ENCODE results near the gene SUPT5H.
"Not testable (repeated sequence)": the region's sequence is repeated elsewhere in the genome, so short reads cannot be mapped to it uniquely, and the experiment has no call there.

The SUPT5H gene

DNA sequence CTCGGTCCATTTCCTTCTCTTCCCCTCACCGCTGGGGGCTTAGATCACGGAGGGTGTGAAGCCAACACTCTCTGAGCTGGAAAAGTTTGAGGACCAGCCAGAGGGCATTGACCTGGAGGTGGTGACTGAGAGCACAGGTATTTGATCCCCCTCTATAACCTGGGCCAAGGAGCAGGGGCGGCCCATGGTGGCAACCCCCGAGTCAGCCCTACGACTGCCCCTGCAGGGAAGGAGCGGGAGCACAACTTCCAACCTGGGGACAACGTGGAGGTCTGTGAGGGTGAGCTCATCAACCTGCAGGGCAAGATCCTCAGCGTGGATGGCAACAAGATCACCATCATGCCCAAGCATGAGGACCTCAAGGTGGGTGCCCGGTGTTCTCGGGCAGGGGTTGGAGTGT, 23.7 kb downstream of the SUPT5H start:
- no peak for DNase-seq

DNA sequence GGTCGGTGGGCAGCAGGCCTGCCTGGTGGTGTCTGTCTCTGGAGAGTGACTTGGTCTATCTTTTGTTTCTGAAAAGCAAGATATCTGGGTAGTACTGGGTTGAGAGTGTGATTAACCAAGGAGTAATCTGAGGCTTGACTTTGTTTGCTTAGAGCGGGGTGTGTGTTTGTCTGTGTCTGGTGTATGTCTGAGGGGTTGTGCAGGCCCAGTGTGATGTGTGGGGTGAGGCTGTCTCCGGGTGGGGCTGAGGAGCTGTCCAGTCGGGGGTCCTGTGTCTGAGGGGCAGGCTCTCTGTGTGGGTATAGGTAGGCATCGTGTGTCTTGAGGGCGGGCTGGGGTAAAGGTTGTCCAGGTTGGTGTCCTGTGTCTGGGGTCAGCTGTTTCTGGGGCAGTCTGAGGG, 24.2 kb downstream of the SUPT5H start:
- no peak for DNase-seq

DNA sequence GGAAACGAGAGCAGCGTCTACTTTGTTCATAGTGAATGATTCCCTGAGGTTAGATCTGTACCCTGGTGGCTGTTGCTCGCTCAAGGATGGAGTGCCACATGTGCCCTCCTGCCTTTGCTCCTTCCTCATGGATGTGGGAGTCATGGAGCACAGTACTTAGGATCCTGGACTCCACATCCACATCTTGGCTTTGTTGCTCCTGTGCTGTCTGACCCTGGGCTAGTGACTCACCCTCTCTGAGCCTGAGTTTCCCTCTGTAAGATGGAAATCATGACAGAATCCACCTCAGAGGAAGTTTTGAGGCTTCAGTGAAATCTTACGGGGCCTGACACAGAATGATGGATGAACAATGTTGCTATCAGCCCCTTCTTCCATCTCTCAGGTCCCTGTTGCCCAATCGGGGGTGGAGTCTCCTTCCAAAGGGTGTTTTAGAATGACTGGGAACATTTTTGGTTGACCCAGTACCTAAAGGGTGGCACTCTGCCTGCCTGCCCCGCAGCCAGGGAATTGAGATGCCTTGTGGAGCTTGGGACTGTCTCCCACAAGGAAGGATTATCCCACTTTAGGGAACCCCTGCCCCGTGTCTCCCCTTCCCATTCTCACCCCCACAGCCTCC, 25.4 kb downstream of the SUPT5H start:
- no peak for DNase-seq

DNA sequence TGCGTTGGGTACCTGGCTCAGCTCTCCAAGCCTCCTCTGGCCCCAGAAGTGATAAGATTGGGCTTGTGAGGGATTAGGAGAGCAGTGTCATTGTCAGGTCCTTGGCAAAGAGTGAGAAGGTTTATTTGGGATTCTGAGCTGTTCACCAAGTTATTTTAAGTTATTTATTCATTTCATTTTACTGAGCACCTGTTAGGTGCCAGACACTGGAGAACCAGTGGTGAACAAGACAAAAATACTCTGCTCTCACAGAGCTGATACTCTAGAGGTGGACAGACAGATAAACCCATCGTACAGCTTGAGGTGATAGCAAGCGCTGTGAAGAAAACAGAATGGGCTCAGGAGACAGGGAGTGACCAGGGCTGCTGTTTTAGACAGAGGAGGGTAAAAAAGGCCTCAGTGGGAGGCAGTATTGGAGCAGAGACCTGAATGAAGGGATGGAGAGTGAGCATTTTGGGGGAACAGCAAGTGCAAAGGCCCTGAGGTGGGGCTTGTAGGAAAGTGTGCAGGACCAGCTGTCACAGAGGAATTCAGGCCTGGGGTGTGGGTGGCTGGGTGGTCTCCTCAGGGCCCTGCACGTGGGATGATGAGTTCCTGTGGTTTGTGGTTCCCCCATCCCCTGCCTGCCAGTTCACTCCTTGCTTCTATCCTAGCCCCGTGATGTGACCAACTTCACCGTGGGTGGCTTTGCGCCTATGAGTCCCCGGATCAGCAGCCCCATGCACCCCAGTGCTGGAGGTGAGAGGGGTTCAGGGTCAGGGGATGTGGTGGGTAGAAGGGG, 26.6 kb downstream of the SUPT5H start:
- no peak for DNase-seq

DNA sequence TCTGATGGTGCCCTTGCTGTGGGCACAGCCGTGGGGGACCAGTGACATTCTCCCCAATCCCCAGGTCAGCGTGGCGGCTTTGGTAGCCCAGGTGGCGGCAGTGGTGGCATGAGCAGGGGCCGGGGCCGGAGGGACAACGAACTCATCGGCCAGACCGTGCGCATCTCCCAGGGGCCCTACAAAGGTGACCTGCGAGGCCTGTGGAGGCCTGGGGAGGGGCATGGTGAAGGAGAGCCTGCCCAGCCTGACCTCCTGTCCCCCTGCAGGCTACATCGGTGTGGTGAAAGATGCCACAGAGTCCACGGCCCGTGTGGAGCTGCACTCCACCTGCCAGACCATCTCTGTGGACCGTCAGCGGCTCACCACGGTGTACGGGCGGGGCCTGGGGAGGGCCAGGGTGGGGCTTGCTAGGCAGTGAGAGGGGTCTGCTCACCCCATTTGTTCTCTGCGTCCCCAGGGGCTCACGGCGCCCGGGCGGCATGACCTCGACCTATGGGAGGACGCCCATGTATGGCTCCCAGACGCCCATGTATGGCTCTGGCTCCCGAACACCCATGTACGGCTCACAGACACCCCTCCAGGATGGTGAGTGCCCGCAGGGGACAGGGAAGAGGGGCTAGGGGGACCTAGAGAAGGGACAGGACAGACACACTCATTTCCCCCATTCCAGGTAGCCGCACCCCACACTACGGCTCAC, 27.5 kb downstream of the SUPT5H start:
- no peak for DNase-seq

DNA sequence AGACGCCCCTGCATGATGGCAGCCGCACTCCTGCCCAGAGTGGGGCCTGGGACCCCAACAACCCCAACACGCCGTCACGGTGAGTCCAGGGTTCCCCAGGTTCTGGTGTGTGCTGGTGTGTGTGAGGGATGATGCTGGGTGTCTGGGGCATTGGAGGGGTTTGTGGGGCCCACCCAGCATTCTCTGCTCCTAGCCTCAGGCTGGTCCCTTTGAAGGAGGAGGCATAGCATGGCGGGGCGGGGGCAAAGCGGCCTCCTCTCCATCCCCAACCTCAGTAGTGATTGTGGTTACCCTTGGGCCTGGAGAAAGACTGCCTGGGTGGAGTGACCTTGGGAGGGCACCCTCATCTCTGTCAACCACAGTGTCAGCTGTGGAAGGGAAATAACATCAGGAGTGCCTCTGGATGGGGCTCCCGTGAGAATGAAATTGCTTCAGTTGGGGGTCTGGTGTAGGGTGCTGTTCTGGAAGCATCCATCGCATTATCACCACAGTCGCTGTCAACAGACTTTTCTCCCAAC, 28.1 kb downstream of the SUPT5H start:
- DNase-seq: no peak

DNA sequence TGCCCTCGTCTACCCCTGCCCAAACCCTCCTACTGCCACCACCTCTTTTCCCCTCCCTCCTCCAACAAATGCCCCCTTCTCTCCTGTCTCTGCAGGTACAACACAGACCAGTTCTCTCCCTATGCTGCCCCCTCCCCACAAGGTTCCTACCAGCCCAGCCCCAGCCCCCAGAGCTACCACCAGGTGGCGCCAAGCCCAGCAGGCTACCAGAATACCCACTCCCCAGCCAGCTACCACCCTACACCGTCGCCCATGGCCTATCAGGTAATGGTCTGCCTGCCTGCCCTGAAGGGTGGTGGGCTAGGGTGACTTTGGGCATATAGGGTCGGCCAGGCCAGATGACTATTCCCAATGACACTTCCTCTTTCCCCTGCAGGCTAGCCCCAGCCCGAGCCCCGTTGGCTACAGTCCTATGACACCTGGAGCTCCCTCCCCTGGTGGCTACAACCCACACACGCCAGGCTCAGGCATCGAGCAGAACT, 28.8 kb downstream of the SUPT5H start:
- peak; percentile 43 for DNase-seq

DNA sequence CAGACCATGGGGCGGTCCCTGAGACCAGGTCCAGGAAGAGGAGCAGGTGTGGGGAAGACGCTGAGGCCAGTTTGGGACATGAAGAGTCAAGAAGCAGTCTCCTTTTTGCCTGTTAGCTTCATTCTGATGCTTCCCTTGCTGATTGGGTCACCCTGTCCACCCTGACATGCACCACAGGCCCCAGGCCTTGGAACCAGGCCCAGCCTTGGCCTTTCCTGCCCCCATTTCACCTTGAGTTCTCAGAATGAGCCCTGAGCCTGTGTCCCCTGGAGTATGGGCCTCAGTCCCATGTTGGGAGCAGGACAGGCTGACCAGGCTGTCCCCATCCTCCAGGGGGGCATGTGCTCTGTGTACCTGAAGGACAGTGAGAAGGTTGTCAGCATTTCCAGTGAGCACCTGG, 30.4 kb downstream of the SUPT5H start:
- no peak for DNase-seq

DNA sequence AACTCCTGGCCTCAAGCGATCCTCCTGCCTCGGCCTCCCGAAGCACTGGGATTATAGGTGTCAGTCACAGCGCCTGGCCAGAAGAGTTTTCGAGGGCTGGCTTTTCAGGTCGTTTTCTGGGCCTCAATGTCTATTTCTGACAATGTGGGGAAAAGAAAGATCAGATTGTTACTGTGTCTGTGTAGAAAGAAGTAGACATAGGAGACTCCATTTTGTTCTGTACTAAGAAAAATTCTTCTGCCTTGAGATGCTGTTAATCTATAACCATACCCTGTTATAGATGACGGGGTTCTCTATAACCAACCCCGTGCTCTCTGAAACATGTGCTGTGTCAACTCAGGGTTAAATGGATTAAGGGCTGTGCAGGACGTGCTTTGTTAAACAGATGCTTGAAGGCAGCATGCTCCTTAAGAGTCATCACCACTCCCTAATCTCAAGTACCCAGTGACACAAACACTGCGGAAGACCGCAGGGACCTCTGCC, 34.0 kb downstream of the SUPT5H start:
- not testable (repeated sequence) for DNase-seq

DNA sequence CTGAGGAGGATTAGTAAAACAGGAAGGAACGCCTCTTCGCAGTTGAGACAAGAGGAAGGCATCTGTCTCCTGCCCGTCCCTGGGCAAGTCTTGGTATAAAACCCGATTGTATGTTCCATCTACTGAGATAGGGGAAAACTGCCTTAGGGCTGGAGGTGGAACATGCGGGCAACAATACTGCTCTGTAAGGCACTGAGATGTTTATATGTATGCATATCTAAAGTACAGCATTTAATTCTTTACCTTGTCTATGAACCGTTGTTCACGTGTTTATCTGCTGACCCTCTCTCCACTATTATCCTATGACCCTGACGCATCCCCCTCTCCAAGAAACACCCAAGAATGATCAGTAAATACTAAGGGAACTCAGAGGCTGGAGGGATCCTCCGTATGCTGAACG, 34.5 kb downstream of the SUPT5H start:
- DNase-seq: no peak

DNA sequence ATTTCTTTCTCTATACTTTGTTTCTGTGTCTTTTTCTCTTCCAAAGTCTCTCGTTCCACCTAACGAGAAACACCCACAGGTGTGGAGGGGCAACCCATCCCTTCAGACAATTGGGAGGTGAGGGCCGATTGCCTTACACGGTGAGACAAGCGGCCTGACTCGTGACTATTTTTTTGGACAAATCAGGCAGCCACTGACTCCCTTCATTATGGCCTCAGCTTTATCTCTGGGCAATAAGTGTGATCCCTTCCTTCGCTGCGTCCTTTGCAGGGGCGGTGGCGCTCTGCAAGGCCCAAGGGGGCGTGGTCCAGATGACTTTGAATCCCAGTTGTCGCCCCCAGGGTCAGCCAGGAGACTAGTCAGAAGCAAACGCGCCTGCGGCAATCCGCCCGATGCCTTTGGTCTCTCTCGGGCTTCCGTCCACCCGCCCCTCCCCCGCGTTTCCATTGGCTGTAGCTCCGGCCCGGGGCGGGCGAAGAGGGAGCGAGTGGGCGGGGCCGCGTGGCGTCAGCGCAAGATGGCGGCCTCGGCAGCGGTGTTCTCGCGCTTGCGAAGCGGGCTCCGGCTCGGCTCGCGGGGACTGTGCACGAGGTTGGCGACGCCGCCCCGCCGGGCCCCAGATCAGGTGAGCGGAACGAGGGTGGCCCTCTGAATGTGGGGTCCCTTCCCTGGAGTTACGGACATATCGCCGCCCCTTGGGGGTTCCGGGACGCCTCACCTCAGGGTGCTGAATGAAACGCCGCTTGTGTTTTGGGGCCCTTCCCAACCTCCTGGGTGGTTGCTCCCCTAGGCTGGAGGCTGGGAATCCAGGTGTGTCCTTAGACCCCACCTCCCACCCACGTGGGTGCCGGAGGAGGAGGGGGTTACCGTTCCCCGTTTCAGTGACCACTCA, 35.2 kb downstream of the SUPT5H start, which contains the start of gene TIMM50:
Gene TIMM50, plus strand, starts transcription at position 502 of the 892 bp plus-strand sequence. Its CDS starts 16 bp downstream, at position 518.
- DNase-seq: peak; percentile 95

DNA sequence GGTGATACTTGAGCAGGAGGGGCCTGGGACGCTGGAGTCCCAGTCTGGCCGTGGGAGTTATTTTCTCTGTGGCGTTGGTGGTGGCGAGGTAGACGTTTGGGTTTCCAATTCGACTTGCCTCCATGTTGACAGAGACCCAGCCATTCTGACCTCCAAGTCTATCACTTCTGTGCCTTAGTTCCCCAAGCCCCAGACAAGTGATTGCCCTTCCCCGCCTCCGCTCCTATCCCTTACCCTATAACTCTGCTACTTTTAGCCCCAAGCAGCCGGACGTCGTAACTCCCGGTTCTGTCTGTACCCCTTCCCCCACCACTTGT, 35.8 kb downstream of the SUPT5H start:
- DNase-seq: no peak

DNA sequence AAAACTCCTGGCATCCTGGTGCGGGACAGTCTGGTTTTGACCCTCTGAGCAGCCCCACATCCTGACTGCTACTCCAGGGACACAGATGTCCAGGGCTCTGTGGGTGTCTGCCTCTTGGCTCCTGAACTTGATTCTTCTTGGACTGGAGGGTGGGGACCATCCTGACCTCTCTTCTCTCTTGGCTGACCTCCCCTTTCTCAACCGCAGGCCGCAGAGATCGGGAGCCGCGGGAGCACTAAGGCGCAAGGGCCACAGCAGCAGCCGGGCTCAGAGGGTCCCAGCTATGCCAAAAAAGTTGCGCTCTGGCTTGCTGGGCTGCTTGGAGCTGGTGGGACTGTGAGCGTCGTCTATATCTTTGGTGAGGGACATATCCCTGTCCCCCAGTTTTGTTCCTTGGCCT, 36.3 kb downstream of the SUPT5H start:
- no peak for DNase-seq

DNA sequence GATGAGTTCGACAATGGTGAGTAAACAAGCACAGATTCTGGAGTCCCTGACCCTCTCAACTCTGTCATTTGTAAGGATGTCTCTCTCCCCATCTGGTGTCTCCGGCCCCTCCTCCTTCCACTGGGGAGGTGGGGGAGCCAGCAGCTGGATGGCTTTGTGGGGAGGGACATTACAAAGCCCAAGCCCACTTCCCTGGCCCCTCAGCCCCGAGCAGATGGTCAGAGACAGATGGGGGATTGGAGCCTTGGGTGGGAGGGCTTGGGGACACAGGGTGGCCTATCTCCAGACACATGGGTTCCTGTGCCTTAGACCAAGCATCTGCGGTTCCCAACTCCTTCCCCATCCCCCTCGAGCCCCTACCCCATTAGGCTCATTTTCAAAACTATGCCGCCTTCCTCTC, 37.8 kb downstream of the SUPT5H start:
- DNase-seq: no peak

DNA sequence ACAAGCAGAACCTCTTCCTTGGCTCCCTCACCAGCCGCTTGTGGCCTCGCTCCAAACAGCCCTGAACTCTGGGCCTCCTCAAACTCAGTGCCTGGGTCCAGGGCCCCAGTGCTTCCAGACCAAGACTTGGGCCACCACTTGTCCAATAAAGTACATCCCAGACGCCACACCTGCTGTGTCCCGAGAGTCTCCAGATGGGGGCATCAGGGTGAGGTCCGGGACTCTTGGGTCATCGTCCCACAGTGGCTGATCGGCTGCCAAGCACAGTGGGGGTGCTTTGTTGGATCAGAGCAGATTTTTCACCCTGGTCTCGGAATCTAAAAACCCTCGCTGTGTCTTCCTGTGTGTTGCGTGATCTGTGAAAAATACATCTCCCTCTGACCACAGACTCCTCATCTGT, 44.4 kb downstream of the SUPT5H start:
- DNase-seq: no peak

DNA sequence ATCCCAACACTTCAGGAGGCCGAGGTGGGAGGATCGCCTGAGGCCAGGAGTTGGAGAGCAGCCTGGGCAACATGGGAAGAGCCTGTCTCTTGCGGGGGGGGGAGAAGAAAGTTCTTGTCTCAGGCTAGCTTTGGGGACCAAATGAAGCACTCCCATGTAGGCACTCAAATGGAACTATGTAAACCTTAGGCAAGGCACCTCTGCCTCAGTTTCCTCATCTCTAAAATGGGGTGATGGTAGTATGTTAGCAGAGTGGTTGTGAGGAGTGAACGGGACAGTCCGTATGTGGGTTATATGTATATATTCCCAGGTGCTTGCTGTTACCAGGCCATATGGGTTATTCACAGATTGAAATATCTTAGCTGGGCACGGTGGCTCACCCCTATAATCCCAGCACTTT, 46.8 kb downstream of the SUPT5H start:
- no peak for DNase-seq

DNA sequence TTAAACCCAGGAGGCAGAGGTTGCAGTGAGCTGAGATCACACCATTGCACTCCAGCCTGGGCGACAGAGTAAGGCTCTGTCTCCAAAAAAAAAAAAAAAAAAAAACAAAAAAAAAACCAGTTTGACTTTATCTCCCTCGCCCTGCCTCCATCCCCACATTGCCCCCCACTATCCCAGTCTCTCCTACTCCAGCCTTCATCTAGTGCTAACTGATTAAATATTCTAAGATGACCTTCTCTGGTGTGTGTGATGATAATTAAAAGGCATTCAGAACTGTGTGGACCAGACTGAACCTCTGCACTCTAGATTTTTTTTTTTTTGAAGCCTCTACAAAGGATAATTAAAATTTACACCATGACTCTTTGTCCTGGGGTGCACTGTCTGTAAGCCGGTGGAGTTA, 47.4 kb downstream of the SUPT5H start:
- no peak for DNase-seq

DNA sequence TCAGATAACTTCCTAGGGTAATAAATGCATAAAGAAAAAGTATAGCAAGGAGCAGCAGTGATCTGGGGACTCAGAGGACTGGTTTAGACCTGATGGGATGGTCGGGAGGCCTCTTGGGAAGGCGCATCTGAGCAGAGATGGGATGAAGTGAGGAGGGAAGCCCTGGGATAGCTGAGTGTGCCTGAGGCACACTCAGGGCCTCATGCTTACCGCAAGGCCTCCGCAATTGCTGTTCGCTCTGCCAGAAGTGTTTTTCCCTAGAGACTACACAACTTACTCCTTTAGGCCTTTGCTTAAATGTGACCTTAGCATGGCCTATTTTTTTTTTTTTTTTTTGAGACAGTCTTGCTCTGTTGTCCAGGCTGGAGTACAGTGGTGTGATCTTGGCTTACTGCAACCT, 49.3 kb downstream of the SUPT5H start:
- DNase-seq: no peak

DNA sequence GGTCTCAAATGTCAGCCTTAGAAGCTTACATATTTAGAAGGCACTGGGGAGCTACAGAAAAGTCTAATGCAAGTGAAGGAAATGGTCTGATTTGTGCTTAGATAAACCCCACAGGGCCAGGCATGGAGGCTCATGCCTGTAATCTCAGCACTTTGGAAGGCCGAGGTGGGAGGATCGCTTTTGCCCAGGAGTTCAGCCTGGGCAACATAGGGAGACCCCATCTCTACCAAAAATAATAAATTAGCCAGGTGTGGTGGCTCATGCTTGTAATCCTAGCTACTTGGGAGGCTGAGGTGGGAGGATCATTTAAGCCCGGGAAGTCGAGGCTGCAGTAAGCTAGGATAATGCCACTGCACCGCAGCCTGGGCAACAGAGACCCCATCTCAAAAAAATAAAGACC, 50.7 kb downstream of the SUPT5H start:
- DNase-seq: no peak

DNA sequence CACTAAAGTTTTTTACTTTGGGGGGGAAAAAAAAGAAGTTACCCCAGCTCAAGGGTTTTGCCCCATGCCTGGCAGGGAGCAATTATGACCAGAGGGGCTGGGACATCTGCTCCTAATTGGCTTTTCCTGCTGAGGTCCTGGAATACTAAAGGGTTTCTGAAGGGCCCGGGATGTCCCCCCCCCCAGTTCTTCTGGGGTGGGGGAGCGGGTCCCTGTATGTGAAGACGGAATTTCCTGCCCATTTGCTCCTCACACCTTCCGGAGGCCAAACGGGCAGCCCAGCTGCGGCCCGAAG, 52.3 kb downstream of the SUPT5H start:
- DNase-seq: no peak

DNA sequence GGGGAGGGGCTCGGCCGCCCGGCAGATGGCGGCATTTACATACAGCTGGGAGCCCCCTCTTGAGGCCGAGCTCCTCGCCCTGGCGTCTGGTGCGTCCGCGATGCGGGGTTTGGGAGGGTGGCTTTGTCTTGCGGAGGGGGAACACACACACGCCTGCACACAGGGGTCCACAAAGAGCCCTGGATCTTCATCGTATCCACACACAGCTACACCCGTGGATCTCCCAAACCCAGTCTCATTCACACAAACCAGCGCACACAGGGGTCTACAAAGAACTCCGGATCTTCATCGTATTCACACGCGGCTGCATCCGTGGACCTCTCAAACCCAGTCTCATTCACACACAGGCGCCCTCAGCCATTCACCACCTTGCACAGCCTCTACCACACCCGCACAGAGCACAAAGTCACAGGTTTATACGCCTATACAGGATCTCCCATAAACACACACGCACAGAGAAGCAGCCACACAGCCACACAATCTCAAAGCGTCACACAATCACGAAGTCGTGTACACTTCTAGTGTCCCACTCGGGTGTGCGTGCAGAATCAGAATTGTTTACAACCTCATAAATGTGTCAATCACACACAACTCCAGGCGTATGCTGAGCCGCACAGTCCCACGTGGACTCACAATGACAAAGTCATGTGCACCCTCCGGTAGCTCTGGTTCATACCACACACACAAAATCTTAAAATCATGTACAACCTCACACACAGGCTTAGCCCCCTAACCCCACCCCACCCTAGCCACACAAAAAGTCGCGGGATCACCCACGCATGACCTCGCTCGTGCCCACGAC, 52.8 kb downstream of the SUPT5H start:
- DNase-seq: peak; percentile 61
